HepG2 (cell line): ENCODE results near the gene CLIC1. TPM values are rescaled to one million over a fixed set of nuclear protein-coding genes. Genes with fewer than 3 reads are reported as not detected.

Experiments used
- ATAC-seq: fragments of 200-7000 bp; cut with Tn5 transposase; 3 replicates; pipeline ENCODE4 v1.9.1; 2020; ENCODE audit warnings: mild to moderate bottlenecking, moderate library complexity
- BruUV-seq: library from RNA; stranded (reverse); fragments of 400-500 nt; replicated peaks from 2 replicates; lab custom pipeline; 2021; lab: Mats Ljungman, UMichigan
- CTCF ChIA-PET: fragments of 300-600 bp; formaldehyde crosslinking; extraction: SDS; loops from one replicate; lab custom pipeline; 2021; ENCODE audit warnings: low total read pairs, inconsistent platforms, low intra/inter-chr PET ratio; lab: Yijun Ruan, JAX
- POLR2A ChIA-PET: fragments of 350-600 bp; sonication (Branson Sonifier 250); formaldehyde crosslinking; loops from one replicate; lab custom pipeline; 2020; ENCODE audit warnings: antibody characterized with exemption, inconsistent platforms; lab: Yijun Ruan, JAX
- DNase-seq: peaks from one replicate; pipeline ENCODE4 v3.0.0-alpha.2; 2015; ENCODE audit warnings: low spot score
- FAIRE-seq: peaks from 3 replicates; lab custom pipeline; 2011; peaks lifted over from hg19 to GRCh38; lab: Jason Lieb, UNC
- H2AFZ ChIP-seq: one replicate; pipeline ENCODE4 v1.6.1; 2011; ENCODE audit warnings: low read length, inconsistent platforms
- H3K27ac ChIP-seq: fragments of 300-600 bp; 3 replicates; pipeline ENCODE4 v1.8.0; 2011; ENCODE audit warnings: mixed run types, mild to moderate bottlenecking, mixed read lengths, low read length, inconsistent platforms; ENCODE audit not compliant: insufficient read depth; ENCODE audit errors: extremely low read length
- H3K27me3 ChIP-seq, 2 experiments: fragments of 200-600 bp in 1 of 2; 2 replicates in 1 of 2; 3 replicates in 1 of 2; pipeline versions ENCODE4 v1.6.0 to v1.8.0; 2011; ENCODE audit warnings: low read length in 2 of 2, mild to moderate bottlenecking in 2 of 2, moderate library complexity in 2 of 2, inconsistent platforms in 1 of 2; ENCODE audit not compliant: insufficient read depth in 2 of 2, control insufficient read depth in 1 of 2
- H3K36me3 ChIP-seq, 2 experiments: fragments of 200-600 bp in 1 of 2; replicated peaks in 1 of 2; 2 replicates in 1 of 2; 3 replicates in 1 of 2; pipeline versions ENCODE4 v1.5.1 to v1.8.0; 2011; ENCODE audit warnings: low read length in 2 of 2, inconsistent platforms in 1 of 2; ENCODE audit not compliant: insufficient read depth in 2 of 2, control insufficient read depth in 1 of 2
- H3K4me1 ChIP-seq: 2 replicates; pipeline ENCODE4 v1.5.1; 2012; ENCODE audit warnings: low read length, inconsistent platforms; ENCODE audit not compliant: insufficient read depth
- H3K4me2 ChIP-seq: 2 replicates; pipeline ENCODE4 v1.6.0; 2011; ENCODE audit warnings: low read depth, low read length, inconsistent platforms
- H3K4me3 ChIP-seq, 3 experiments: fragments of 200-600 bp in 1 of 3; sonication (generic), shearing (Covaris generic) in 1 of 3; replicated peaks in 1 of 3; 2 replicates each; pipeline ENCODE4 v1.5.1; 2011 to 2016; ENCODE audit warnings: low read length in 3 of 3, inconsistent platforms in 2 of 3, low read depth in 2 of 3, mild to moderate bottlenecking in 2 of 3, control low read depth in 1 of 3, mixed read lengths in 1 of 3; ENCODE audit not compliant: insufficient read depth in 1 of 3
- H3K79me2 ChIP-seq: one replicate; pipeline ENCODE4 v1.6.1; 2011; ENCODE audit warnings: low read length, inconsistent platforms; ENCODE audit not compliant: insufficient read depth
- H3K9ac ChIP-seq: 2 replicates; pipeline ENCODE4 v1.6.0; 2011; ENCODE audit warnings: mild to moderate bottlenecking, low read depth, low read length, inconsistent platforms; ENCODE audit not compliant: insufficient read depth
- H3K9me3 ChIP-seq: 2 replicates; pipeline ENCODE4 v1.5.1; 2012; ENCODE audit warnings: mild to moderate bottlenecking, low read length
- H4K20me1 ChIP-seq: 2 replicates; pipeline ENCODE4 v1.6.0; 2011; ENCODE audit warnings: inconsistent platforms, mild to moderate bottlenecking, low read length, moderate library complexity; ENCODE audit not compliant: insufficient read depth
- CAMTA2 ChIP-seq: sonication (generic); formaldehyde crosslinking; IDR thresholded peaks from 2 replicates; pipeline ENCODE4 v1.4.0; 2020; ENCODE audit warnings: mild to moderate bottlenecking, missing genetic modification reagents, borderline replicate concordance
- CCAR2 ChIP-seq: fragments of 200-400 bp; formaldehyde crosslinking; optimal IDR thresholded peaks from 2 replicates; pipeline ENCODE3; 2018; ENCODE audit warnings: low read depth, mild to moderate bottlenecking, low read length, moderate library complexity
- CCDC6 ChIP-seq: sonication (generic); formaldehyde crosslinking; IDR thresholded peaks from 2 replicates; pipeline ENCODE4 v1.8.1; 2022; ENCODE audit warnings: mild to moderate bottlenecking, missing genetic modification reagents, moderate library complexity
- DNMT3B ChIP-seq: conservative IDR thresholded peaks from 2 replicates; pipeline ENCODE4 v1.6.1; 2016; ENCODE audit warnings: missing biosample characterization, control low read depth
- GATAD1 ChIP-seq: IDR thresholded peaks from 2 replicates; pipeline ENCODE4 v1.6.1; 2016; ENCODE audit warnings: missing genetic modification reagents, missing compliant biosample characterization
- HNRNPK ChIP-seq: fragments of 200-400 bp; formaldehyde crosslinking; IDR thresholded peaks from 2 replicates; pipeline ENCODE4 v1.6.1; 2018; ENCODE audit warnings: low read length, low read depth, moderate library complexity, mild to moderate bottlenecking; ENCODE audit not compliant: poor library complexity, severe bottlenecking
- NR1H2 ChIP-seq: sonication (generic); formaldehyde crosslinking; IDR thresholded peaks from 2 replicates; pipeline ENCODE4 v1.8.1; 2022; ENCODE audit warnings: low read depth, missing genetic modification reagents, borderline replicate concordance
- RBFOX2 ChIP-seq: fragments of 200-400 bp; formaldehyde crosslinking; IDR thresholded peaks from 2 replicates; pipeline ENCODE4 v1.6.1; 2017; ENCODE audit warnings: low read depth, mild to moderate bottlenecking, low read length
- RXRA ChIP-seq: sonication (generic); formaldehyde crosslinking; IDR thresholded peaks from 2 replicates; pipeline ENCODE4 v1.5.1; 2020; ENCODE audit warnings: missing genetic modification reagents
- ZMYM4 ChIP-seq: sonication (generic); formaldehyde crosslinking; IDR thresholded peaks from 2 replicates; pipeline ENCODE4 v1.8.1; 2023; ENCODE audit warnings: mild to moderate bottlenecking, missing genetic modification reagents
- ZNF572 ChIP-seq: sonication (generic); formaldehyde crosslinking; IDR thresholded peaks from 2 replicates; pipeline ENCODE4 v1.5.1; 2020; ENCODE audit warnings: mild to moderate bottlenecking, missing genetic modification reagents
- ZNF713 ChIP-seq: sonication (generic); formaldehyde crosslinking; IDR thresholded peaks from 2 replicates; pipeline ENCODE4 v1.4.0; 2020; ENCODE audit warnings: mild to moderate bottlenecking, missing genetic modification reagents
- ZNF75D ChIP-seq: sonication (generic); formaldehyde crosslinking; IDR thresholded peaks from 2 replicates; pipeline ENCODE4 v1.8.1; 2023; ENCODE audit warnings: missing genetic modification reagents, mild to moderate bottlenecking, borderline replicate concordance
- ZNF768 ChIP-seq: sonication (generic); formaldehyde crosslinking; IDR thresholded peaks from 2 replicates; pipeline ENCODE4 v1.4.0; 2020; ENCODE audit warnings: missing genetic modification reagents
- ZZZ3 ChIP-seq: sonication (generic); formaldehyde crosslinking; IDR thresholded peaks from 2 replicates; pipeline ENCODE4 v1.4.0; 2020; ENCODE audit warnings: missing genetic modification reagents, mild to moderate bottlenecking, borderline replicate concordance
- WGBS: methylation state at CpG from one replicate; pipeline ENCODE4 v1.1.6; 2017; ENCODE audit warnings: low lambda C conversion rate; 5-methylcytosine and 5-hydroxymethylcytosine counted together
- in situ Hi-C: cut with HindIII; loops from 2 replicates; pipeline ENCODE4 v1.10.0; 2017; ENCODE audit warnings: low pct_unique_long_range_greater_than_20kb; ENCODE audit not compliant: extremely low pct_ligation_motif_present
- intact Hi-C: fragments of 100-400 bp; cut with micrococcal nuclease; formaldehyde crosslinking; loops from one replicate; pipeline ENCODE4 v1.10.0; 2022; ENCODE audit not compliant: unreplicated experiment
- polyA plus RNA-seq, 8 experiments: library from polyadenylated mRNA; depleted of rRNA in 3 of 8; stranded (reverse) in 7 of 8; unstranded in 1 of 8; fragments of >200 nt; fragmentation: Illumina TruSeq in 4 of 8; extraction: Trizol in 4 of 8; gene quantifications; 2 replicates each; pipeline versions ENCODE4 v1.2.1 to v1.2.3, GENCODE V29; 2011 to 2016; ENCODE audit warnings: low read depth in 4 of 8, missing spikeins in 1 of 8, mixed read lengths in 1 of 8; ENCODE audit not compliant: insufficient read depth in 1 of 8
- total RNA-seq, 5 experiments: library from RNA; depleted of rRNA; stranded (reverse); fragments of >200 nt; fragmentation: Illumina TruSeq; extraction: Trizol; gene quantifications; 2 replicates each; pipeline ENCODE4 v1.2.3, GENCODE V29; 2016; ENCODE audit warnings: low read depth in 1 of 5
- TF ChIP-seq, protein P1 (sequence below): sonication (generic); formaldehyde crosslinking; conservative IDR thresholded peaks from 2 replicates; pipeline ENCODE4 v1.4.0; 2020; ENCODE audit warnings: missing genetic modification reagents

The CLIC1 gene
- total and polyA plus RNA-seq, 2 of the 13 experiments (the other 11 are each of a cell fraction or from before 2014, with no cell fraction given), result 602 to 891 TPM

DNA sequence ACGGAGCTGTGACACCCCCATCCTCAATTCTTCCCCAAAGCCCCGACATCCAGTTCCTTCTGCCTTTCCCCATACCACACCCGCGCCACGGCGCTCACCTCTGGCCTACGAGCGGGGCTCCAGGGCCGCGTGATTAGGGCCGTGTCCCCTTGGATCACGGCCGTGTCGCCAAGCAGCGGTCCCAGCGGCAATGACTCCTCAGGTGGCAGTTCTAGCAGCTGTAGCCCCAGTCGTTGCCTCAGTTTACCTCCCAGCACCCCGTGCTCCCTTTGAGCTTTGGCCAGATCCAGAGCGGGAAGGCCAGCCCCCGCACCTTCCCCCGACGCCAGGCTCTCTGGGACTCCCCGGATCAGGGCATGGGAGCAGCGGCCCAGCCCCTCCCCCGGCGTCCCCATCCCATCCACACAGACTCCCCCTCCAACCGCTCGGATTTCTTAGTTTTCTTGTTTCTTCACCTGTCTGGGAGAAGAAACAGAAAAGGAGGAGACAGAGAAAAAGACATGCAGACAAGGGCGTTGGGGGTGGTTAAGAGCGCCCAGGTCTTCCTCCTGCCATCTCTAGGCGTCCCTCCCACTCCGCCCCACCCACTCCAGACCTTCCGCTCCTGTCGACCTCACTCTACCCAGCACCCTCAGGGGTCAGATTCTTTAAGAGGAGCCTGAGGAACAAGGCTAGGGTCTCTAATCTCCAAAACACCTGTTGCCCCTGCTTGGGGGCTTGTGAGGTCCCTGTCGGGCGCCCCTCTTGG, 7.4 kb downstream of the CLIC1 start, which contains the start of gene DDAH2:
Gene DDAH2 (minus strand): TSS at position 533 of the 748 bp plus-strand sequence. CDS start 138 bp downstream, at position 395.
- ATAC-seq (peak; percentile 0; the same call in 2 of the 3 replicates), FAIRE-seq (no peak), DNase-seq (no peak)
- Histone ChIP-seq H3K27me3 (no peaks in the 10 kb centered on the region), H3K4me3 (peak within 1 kb of the TSS; percentile 60 to 79 (median 72)), H3K36me3 (peaks cover 23 to 33% of the 10 kb centered on the region in 2 experiments), H3K79me2 (peaks cover 10% of the 10 kb centered on the region), H3K4me2 (peak within 1 kb of the TSS; percentile 86), H3K4me1 (peaks cover 50% of the 10 kb centered on the region), H3K9ac (peak within 1 kb of the TSS; percentile 65), H4K20me1 (peaks cover 21% of the 10 kb centered on the region; the same call in 1 of the 2 replicates), H2AFZ (no peak within 1 kb of the TSS), H3K9me3 (no peaks in the 10 kb centered on the region), H3K27ac (peak within 1 kb of the TSS; percentile 72)
- 81% methylated on average over 36 of the region's 36 CpGs for WGBS
- ChIA-PET POLR2A (interaction anchor here (0.7 to 11.3 kb wide), 30 partner anchors 10 to 223 kb away, joined by 3 to 279 read pairs (median 5); partner anchors contain the start of genes ABHD16A, BAG6, C6orf47 and CLIC1), CTCF (interaction anchor here (0.8 to 4.2 kb wide), 6 partner anchors 10 to 101 kb away, joined by 3 to 74 read pairs (median 4); partner anchors contain the start of genes LY6G5C and MSH5)
- no TSS peak for BruUV-seq
- intact Hi-C loops, result loop anchor here (1.0 kb wide), 2 partner anchors 8 to 40 kb away; no protein-coding TSS in a partner anchor
- TF ChIP-seq RXRA, result 0 out of 2 replicates have a peak, but pooled peaks have one; percentile 16
- 0 out of 2 replicates have a peak, but pooled peaks have one; percentile 3 for TF ChIP-seq ZNF713 (CRISPR knock-in tag)
- peak; percentile 53; the same call in 1 of the 2 replicates for TF ChIP-seq GATAD1 (CRISPR knock-in tag)
- TF ChIP-seq CCAR2, result peak; percentile 52
- 0 out of 2 replicates have a peak, but pooled peaks have one; percentile 33 for TF ChIP-seq DNMT3B (CRISPR knock-in tag)
- peak; percentile 0; the same call in 1 of the 2 replicates for TF ChIP-seq ZMYM4 (CRISPR knock-in tag)
- TF ChIP-seq ZNF572, result 0 out of 2 replicates have a peak, but pooled peaks have one; percentile 81
- no peak for TF ChIP-seq CCDC6
- 0 out of 2 replicates have a peak, but pooled peaks have one; percentile 50 for TF ChIP-seq ZNF75D (CRISPR knock-in tag)
- no peak for TF ChIP-seq NR1H2 (CRISPR knock-in tag)
- TF ChIP-seq RBFOX2, result peak; percentile 18; the same call in 1 of the 2 replicates
- TF ChIP-seq CAMTA2 (CRISPR knock-in tag), result 0 out of 2 replicates have a peak, but pooled peaks have one; percentile 6
- peak; percentile 20 for TF ChIP-seq HNRNPK
- peak; percentile 63; the same call in 1 of the 2 replicates for TF ChIP-seq ZNF768 (CRISPR knock-in tag)
- TF ChIP-seq, protein P1, sequence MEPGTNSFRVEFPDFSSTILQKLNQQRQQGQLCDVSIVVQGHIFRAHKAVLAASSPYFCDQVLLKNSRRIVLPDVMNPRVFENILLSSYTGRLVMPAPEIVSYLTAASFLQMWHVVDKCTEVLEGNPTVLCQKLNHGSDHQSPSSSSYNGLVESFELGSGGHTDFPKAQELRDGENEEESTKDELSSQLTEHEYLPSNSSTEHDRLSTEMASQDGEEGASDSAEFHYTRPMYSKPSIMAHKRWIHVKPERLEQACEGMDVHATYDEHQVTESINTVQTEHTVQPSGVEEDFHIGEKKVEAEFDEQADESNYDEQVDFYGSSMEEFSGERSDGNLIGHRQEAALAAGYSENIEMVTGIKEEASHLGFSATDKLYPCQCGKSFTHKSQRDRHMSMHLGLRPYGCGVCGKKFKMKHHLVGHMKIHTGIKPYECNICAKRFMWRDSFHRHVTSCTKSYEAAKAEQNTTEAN (CRISPR knock-in tag), result no peak
- 0 out of 2 replicates have a peak, but pooled peaks have one; percentile 20 for TF ChIP-seq ZZZ3 (CRISPR knock-in tag)
- in situ Hi-C loops, result no loop called here
